PC-3 (cell line): Measurements from ENCODE around the gene GDAP1L1. TPM values are rescaled to one million over a fixed set of nuclear protein-coding genes. Genes with fewer than 3 reads are reported as not detected.

Source experiments
- ATAC-seq: fragments of 200-7000 bp; cut with Tn5 transposase; 2 replicates; pipeline ENCODE4 v1.9.1; 2020; ENCODE audit warnings: mild to moderate bottlenecking, moderate library complexity
- BruUV-seq: library from RNA; stranded (reverse); fragments of 400-500 nt; replicated peaks from 2 replicates; lab custom pipeline; 2021; lab: Mats Ljungman, UMichigan
- CTCF ChIA-PET: fragments of 300-600 bp; sonication (Branson Sonifier 250); formaldehyde crosslinking; loops from one replicate; lab custom pipeline; 2022; ENCODE audit warnings: antibody characterized with exemption; lab: Charles Lee
- POLR2A ChIA-PET: fragments of 300-600 bp; sonication (Branson Sonifier 250); formaldehyde crosslinking; loops from one replicate; lab custom pipeline; 2022; ENCODE audit warnings: antibody characterized with exemption; ENCODE audit not compliant: unreplicated experiment; lab: Charles Lee
- DNase-seq: peaks from one replicate; pipeline ENCODE4 v3.0.0-alpha.2; 2015
- H2AFZ ChIP-seq: fragments of 300-600 bp; sonication (generic); 2 replicates; pipeline ENCODE4 v1.6.0; 2016; ENCODE audit warnings: antibody characterized with exemption, low read length
- H3F3A ChIP-seq: fragments of 300-600 bp; sonication (generic); one replicate; pipeline ENCODE4 v1.6.0; 2017; ENCODE audit warnings: antibody characterized with exemption, low read length, control low read depth, mild to moderate bottlenecking; ENCODE audit not compliant: unreplicated experiment
- H3K27ac ChIP-seq: fragments of 300-600 bp; sonication (generic); 2 replicates; pipeline ENCODE4 v1.5.1; 2016; ENCODE audit warnings: mild to moderate bottlenecking, low read length
- H3K27me3 ChIP-seq: fragments of 300-600 bp; sonication (generic); 2 replicates; pipeline ENCODE4 v1.6.1; 2016; ENCODE audit warnings: low read length, mixed read lengths
- H3K36me3 ChIP-seq: fragments of 300-600 bp; sonication (generic); 2 replicates; pipeline ENCODE4 v1.6.1; 2016; ENCODE audit warnings: low read depth, mixed run types, low read length, mixed read lengths
- H3K4me1 ChIP-seq: fragments of 300-600 bp; sonication (generic); 2 replicates; pipeline ENCODE4 v1.5.1; 2016; ENCODE audit warnings: low read length; ENCODE audit not compliant: insufficient read depth
- H3K4me2 ChIP-seq: fragments of 300-600 bp; sonication (generic); 2 replicates; pipeline ENCODE4 v1.6.0; 2016; ENCODE audit warnings: low read length
- H3K4me3 ChIP-seq: fragments of 300-600 bp; sonication (generic); 2 replicates; pipeline ENCODE4 v1.5.1; 2016; ENCODE audit warnings: mild to moderate bottlenecking, low read length, mixed read lengths
- H3K79me2 ChIP-seq: fragments of 300-600 bp; sonication (generic); 2 replicates; pipeline ENCODE4 v1.6.1; 2017; ENCODE audit warnings: low read length, mixed read lengths
- H3K9ac ChIP-seq: fragments of 300-600 bp; sonication (generic); 2 replicates; pipeline ENCODE4 v1.6.0; 2016; ENCODE audit warnings: mild to moderate bottlenecking, low read length
- H3K9me2 ChIP-seq: fragments of 300-600 bp; sonication (generic); replicated peaks from 2 replicates; pipeline ENCODE4 v1.6.1; 2016; ENCODE audit warnings: mixed run types, low read length, mixed read lengths
- H3K9me3 ChIP-seq: fragments of 300-600 bp; sonication (generic); 2 replicates; pipeline ENCODE4 v1.6.1; 2016; ENCODE audit warnings: low read length, mixed read lengths
- H4K20me1 ChIP-seq: fragments of 300-600 bp; sonication (generic); 2 replicates; pipeline ENCODE4 v1.6.1; 2016; ENCODE audit warnings: low read length, mixed read lengths
- CTCF ChIP-seq: fragments of 300-600 bp; sonication (generic); conservative IDR thresholded peaks from 2 replicates; pipeline ENCODE4 v1.5.1; 2017; ENCODE audit warnings: antibody characterized with exemption, low read depth, mild to moderate bottlenecking, low read length
- EZH2 ChIP-seq: fragments of 300-600 bp; sonication (generic); IDR thresholded peaks from one replicate; pipeline ENCODE4 v1.6.1; 2017; ENCODE audit warnings: antibody characterized with exemption, mild to moderate bottlenecking, low read length; ENCODE audit not compliant: unreplicated experiment
- EZH2phosphoT487 ChIP-seq: fragments of 300-600 bp; sonication (generic); IDR thresholded peaks from 2 replicates; pipeline ENCODE4 v1.6.1; 2018; ENCODE audit warnings: mild to moderate bottlenecking, antibody characterized with exemption, low read length, borderline replicate concordance
- intact Hi-C: fragments of 100-400 bp; cut with micrococcal nuclease; formaldehyde crosslinking; loops from 2 replicates; pipeline ENCODE4 v1.9.0; 2023
- total RNA-seq: library from RNA; depleted of rRNA; stranded (reverse); fragments of >200 nt; gene quantifications from 2 replicates; pipeline ENCODE4 v1.2.3, GENCODE V29; 2014

Gene GDAP1L1
- total RNA-seq, 1 experiment from 2014 or later = not detected

GRCh38 chr20:44223721-44224120, 23.4 kb upstream of the GDAP1L1 start:
- Histone ChIP-seq H3F3A (no peaks in the 10 kb centered on the region), H3K27me3 (no peaks in the 10 kb centered on the region), H3K9me2 (no peaks in the 10 kb centered on the region), H4K20me1 (no peaks in the 10 kb centered on the region), H3K27ac (no peak overlapping the region), H3K4me3 (no peak overlapping the region), H3K9me3 (no peaks in the 10 kb centered on the region), H2AFZ (no peak overlapping the region), H3K36me3 (no peaks in the 10 kb centered on the region), H3K79me2 (no peaks in the 10 kb centered on the region), H3K4me1 (0 out of 2 replicates have a peak, but pooled peaks cover 4% of the 10 kb centered on the region), H3K9ac (no peak overlapping the region), H3K4me2 (no peak overlapping the region)
- TF ChIP-seq CTCF = no peak
- no peak for TF ChIP-seq EZH2phosphoT487
- no peak for TF ChIP-seq EZH2
- POLR2A ChIA-PET = no interaction called here
- DNase-seq (no peak), ATAC-seq (no peak)
- intact Hi-C loops = no loop called here
- no TSS peak for BruUV-seq
- CTCF ChIA-PET = interaction anchor here (0.5 kb wide), 1 partner anchor 134 kb away, joined by 7 read pairs; no protein-coding TSS in a partner anchor

GRCh38 chr20:44224637-44225036, 22.5 kb upstream of the GDAP1L1 start:
- no peaks in the 10 kb centered on the region for H4K20me1 ChIP-seq
- CTCF ChIA-PET = no interaction called here
- ATAC-seq (no peak), DNase-seq (no peak)
- no peak overlapping the region for H3K27ac ChIP-seq
- intact Hi-C loops = no loop called here
- H3K36me3 ChIP-seq = no peaks in the 10 kb centered on the region
- H3F3A ChIP-seq = no peaks in the 10 kb centered on the region
- H3K79me2 ChIP-seq = no peaks in the 10 kb centered on the region
- 0 out of 2 replicates have a peak, but pooled peaks cover 4% of the 10 kb centered on the region for H3K4me1 ChIP-seq
- H3K9ac ChIP-seq = no peak overlapping the region
- no TSS peak for BruUV-seq
- H3K4me3 ChIP-seq = no peak overlapping the region
- no peak overlapping the region for H3K4me2 ChIP-seq
- no peak overlapping the region for H2AFZ ChIP-seq
- POLR2A ChIA-PET = no interaction called here
- no peaks in the 10 kb centered on the region for H3K9me2 ChIP-seq
- TF ChIP-seq EZH2phosphoT487 (no peak), CTCF (no peak), EZH2 (no peak)
- no peaks in the 10 kb centered on the region for H3K9me3 ChIP-seq
- no peaks in the 10 kb centered on the region for H3K27me3 ChIP-seq

GRCh38 chr20:44228465-44229258, 18.4 kb upstream of the GDAP1L1 start:
- no TSS peak for BruUV-seq
- Histone ChIP-seq H3K27ac (no peak overlapping the region), H2AFZ (no peak overlapping the region), H3F3A (no peaks in the 10 kb centered on the region), H3K36me3 (no peaks in the 10 kb centered on the region), H3K4me2 (no peak overlapping the region), H3K79me2 (no peaks in the 10 kb centered on the region), H3K4me3 (no peak overlapping the region), H3K4me1 (0 out of 2 replicates have a peak, but pooled peaks cover 4% of the 10 kb centered on the region), H3K9me2 (no peaks in the 10 kb centered on the region), H3K9ac (no peak overlapping the region), H3K9me3 (no peaks in the 10 kb centered on the region), H4K20me1 (no peaks in the 10 kb centered on the region), H3K27me3 (no peaks in the 10 kb centered on the region)
- intact Hi-C loops = no loop called here
- POLR2A ChIA-PET = no interaction called here
- CTCF ChIA-PET = interaction anchor here (0.9 kb wide), 1 partner anchor 12 kb away, joined by 4 read pairs; no protein-coding TSS in a partner anchor
- ATAC-seq (peak; percentile 50), DNase-seq (peak; percentile 42)
- TF ChIP-seq EZH2phosphoT487 (no peak), CTCF (no peak), EZH2 (no peak)
